KMS-11 (cell line): ENCODE data around the gene MRPL10.

Experiments used
- H2AFZ ChIP-seq: fragments of 200-600 bp; sonication (generic); 2 replicates; pipeline ENCODE4 v1.6.1; 2016; ENCODE audit warnings: antibody characterized with exemption, mixed run types, low read depth
- H3K27ac ChIP-seq: fragments of 200-600 bp; sonication (generic); 2 replicates; pipeline ENCODE4 v1.6.1; 2016; ENCODE audit warnings: mild to moderate bottlenecking, mixed run types
- H3K27me3 ChIP-seq: fragments of 200-600 bp; sonication (generic); 2 replicates; pipeline ENCODE4 v1.6.1; 2017; ENCODE audit warnings: mild to moderate bottlenecking, low read depth, mixed run types, moderate library complexity; ENCODE audit not compliant: insufficient read depth
- H3K36me3 ChIP-seq: fragments of 200-600 bp; sonication (generic); 2 replicates; pipeline ENCODE4 v1.6.1; 2017; ENCODE audit warnings: mild to moderate bottlenecking, mixed run types; ENCODE audit not compliant: insufficient read depth
- H3K4me1 ChIP-seq: fragments of 200-600 bp; sonication (generic); 2 replicates; pipeline ENCODE4 v1.6.1; 2016; ENCODE audit warnings: mild to moderate bottlenecking, low read depth, mixed run types; ENCODE audit not compliant: poor library complexity, severe bottlenecking
- H3K4me2 ChIP-seq: fragments of 200-600 bp; sonication (generic); 2 replicates; pipeline ENCODE4 v1.7.0; 2016; ENCODE audit warnings: mild to moderate bottlenecking, mixed run types
- H3K4me3 ChIP-seq: fragments of 200-600 bp; sonication (generic); IDR thresholded peaks from 2 replicates; pipeline ENCODE4 v1.6.1; 2017; ENCODE audit warnings: low read depth, low read length, mixed read lengths; ENCODE audit not compliant: insufficient read depth
- H3K79me2 ChIP-seq: fragments of 200-600 bp; sonication (generic); 2 replicates; pipeline ENCODE4 v1.6.1; 2016; ENCODE audit warnings: low read depth, mixed run types; ENCODE audit not compliant: insufficient read depth
- H3K9ac ChIP-seq: fragments of 200-600 bp; sonication (generic); 2 replicates; pipeline ENCODE4 v1.6.1; 2016; ENCODE audit warnings: mild to moderate bottlenecking, mixed run types
- H4K20me1 ChIP-seq: fragments of 200-600 bp; sonication (generic); 2 replicates; pipeline ENCODE4 v1.6.1; 2016; ENCODE audit warnings: mild to moderate bottlenecking, mixed run types; ENCODE audit not compliant: insufficient read depth
- CTCF ChIP-seq: fragments of 200-600 bp; sonication (generic); conservative IDR thresholded peaks from 2 replicates; pipeline ENCODE4 v1.6.1; 2017; ENCODE audit warnings: low read depth, mild to moderate bottlenecking, antibody characterized with exemption, low read length, moderate library complexity, mixed read lengths

Gene MRPL10

GRCh38 chr17:47845716-47846075 is 14.4 kb upstream of the MRPL10 start:
- peaks cover 58% of the 10 kb centered on the region for H3K27me3 ChIP-seq
- no peak overlapping the region for H2AFZ ChIP-seq
- no peaks in the 10 kb centered on the region for H3K79me2 ChIP-seq
- H3K4me3 ChIP-seq: no peak overlapping the region
- peaks cover 10% of the 10 kb centered on the region for H3K4me1 ChIP-seq
- no peaks in the 10 kb centered on the region for H3K36me3 ChIP-seq
- no peak for TF ChIP-seq CTCF
- H3K27ac ChIP-seq: no peak overlapping the region
- H4K20me1 ChIP-seq: no peaks in the 10 kb centered on the region
- no peak overlapping the region for H3K9ac ChIP-seq
- no peak overlapping the region for H3K4me2 ChIP-seq

GRCh38 chr17:47844814-47845715 is 13.7 kb upstream of the MRPL10 start:
- H4K20me1 ChIP-seq: no peaks in the 10 kb centered on the region
- peak; percentile 51 for TF ChIP-seq CTCF
- no peak overlapping the region for H3K9ac ChIP-seq
- H3K27ac ChIP-seq: no peak overlapping the region
- H2AFZ ChIP-seq: no peak overlapping the region
- no peak overlapping the region for H3K4me2 ChIP-seq
- peaks cover 14% of the 10 kb centered on the region for H3K4me1 ChIP-seq
- H3K27me3 ChIP-seq: peaks cover 51% of the 10 kb centered on the region
- no peaks in the 10 kb centered on the region for H3K79me2 ChIP-seq
- H3K4me3 ChIP-seq: no peak overlapping the region
- H3K36me3 ChIP-seq: no peaks in the 10 kb centered on the region

- Histone ChIP-seq H3K4me2 (no peak overlapping the region), H3K4me1 (peaks cover 14% of the 10 kb centered on the region), H3K9ac (no peak overlapping the region), H2AFZ (no peak overlapping the region), H3K4me3 (no peak overlapping the region), H4K20me1 (no peaks in the 10 kb centered on the region), H3K79me2 (no peaks in the 10 kb centered on the region), H3K27ac (no peak overlapping the region), H3K27me3 (peaks cover 43% of the 10 kb centered on the region), H3K36me3 (no peaks in the 10 kb centered on the region)
- TF ChIP-seq CTCF: no peak
Observed at GRCh38 chr17:47844227-47844626, 12.9 kb upstream of the MRPL10 start.

GRCh38 chr17:47843391-47843730 is 12.0 kb upstream of the MRPL10 start:
- Histone ChIP-seq H3K36me3 (no peaks in the 10 kb centered on the region), H3K27me3 (peaks cover 34% of the 10 kb centered on the region), H3K9ac (no peak overlapping the region), H4K20me1 (no peaks in the 10 kb centered on the region), H3K4me3 (no peak overlapping the region), H3K4me1 (peaks cover 14% of the 10 kb centered on the region), H2AFZ (no peak overlapping the region), H3K4me2 (no peak overlapping the region), H3K27ac (no peak overlapping the region), H3K79me2 (no peaks in the 10 kb centered on the region)
- no peak for TF ChIP-seq CTCF
